Superior temporal gyrus (tissue), 1 donor: ENCODE results near the gene EXOSC5.

Source experiments
- DNase-seq: peaks from one replicate; pipeline ENCODE4 v3.0.0-alpha.2; 2016; ENCODE audit errors: extremely low spot score

Gene EXOSC5

DNA sequence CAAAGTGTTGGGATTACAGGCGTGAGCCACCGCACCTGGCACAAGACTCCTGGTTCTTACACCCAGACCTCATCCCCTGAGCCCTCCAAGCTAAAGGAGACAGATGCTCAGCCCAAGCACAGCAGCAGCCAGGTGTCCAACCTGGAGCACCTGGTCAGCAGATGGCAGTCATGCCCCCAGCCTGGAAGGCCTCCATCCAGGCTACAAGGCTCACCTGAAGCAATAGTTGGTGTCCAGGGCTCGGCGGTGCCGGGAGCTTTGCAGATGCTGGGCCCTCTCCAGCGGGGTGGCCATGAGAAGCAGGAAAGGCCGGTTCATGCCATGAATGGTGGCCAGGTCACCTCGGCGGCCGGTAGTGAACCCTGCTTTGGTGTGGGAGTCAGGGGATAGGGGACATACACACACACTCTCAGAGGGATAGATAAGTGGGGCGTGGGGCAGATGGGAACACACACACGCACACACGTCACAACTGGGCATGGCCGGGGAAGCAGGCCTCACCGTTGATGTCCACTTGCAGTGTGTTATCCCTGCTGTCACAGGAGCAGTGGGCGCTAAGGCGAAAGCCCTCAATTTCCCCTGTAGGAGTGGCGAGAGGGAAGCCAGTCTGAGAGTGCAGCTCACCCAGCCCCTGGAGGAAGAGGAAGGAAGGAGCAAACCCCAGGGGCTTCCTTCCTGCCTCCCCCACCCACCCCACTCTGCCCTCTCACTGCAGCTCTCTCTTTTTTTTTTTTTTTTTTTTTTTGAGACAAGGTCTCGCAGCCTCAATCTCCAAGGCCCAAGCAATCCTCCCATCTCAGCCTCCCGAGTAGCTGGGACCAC, 55.3 kb downstream of the EXOSC5 start:
- DNase-seq: no peak

DNA sequence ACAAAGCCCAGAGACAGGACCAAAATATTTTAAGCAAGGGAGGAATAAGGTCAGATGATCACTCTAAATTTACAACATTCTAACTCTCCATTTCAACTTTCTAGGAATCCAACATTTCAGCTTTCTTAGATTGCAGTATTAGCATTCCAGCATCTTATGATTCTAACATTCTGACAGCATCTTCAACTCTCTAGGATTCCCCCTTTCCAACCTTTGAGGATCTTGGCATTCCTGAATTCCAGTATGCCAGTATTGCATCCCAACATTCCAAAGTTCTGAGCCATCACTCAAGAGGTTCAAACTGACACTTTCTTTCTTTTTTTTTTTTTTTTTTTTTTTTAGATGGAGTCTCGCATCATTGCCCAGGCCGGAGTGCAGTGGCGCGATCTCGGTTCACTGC, 57.2 kb downstream of the EXOSC5 start:
- DNase-seq: no peak
